A673 (cell line): ENCODE results near the gene SERTAD2.

Source experiments
- CTCF ChIP-seq: fragments of 300-800, 200-600 bp; sonication (generic); conservative IDR thresholded peaks from 2 replicates; pipeline ENCODE4 v1.5.1; 2017; ENCODE audit warnings: low read depth, mild to moderate bottlenecking, antibody characterized with exemption, low read length, moderate library complexity, mixed read lengths
- EZH2 ChIP-seq: fragments of 200-600 bp; sonication (generic); IDR thresholded peaks from 2 replicates; pipeline ENCODE4 v1.6.1; 2017; ENCODE audit warnings: borderline replicate concordance, low read depth, mild to moderate bottlenecking, mixed read lengths, antibody characterized with exemption, low read length; ENCODE audit not compliant: poor library complexity, severe bottlenecking

GRCh38 chr2:64594226-64594989, 59.3 kb downstream of the SERTAD2 start:
- TF ChIP-seq EZH2 (no peak), CTCF (no peak)
